Ishikawa (cell line): ENCODE results near the gene UBE2C.

Source experiments
- CEBPB ChIP-seq: IDR thresholded peaks from 2 replicates; pipeline ENCODE4 v1.6.1; 2012
- CREB1 ChIP-seq: IDR thresholded peaks from 2 replicates; pipeline ENCODE4 v1.6.1; 2012; ENCODE audit warnings: low read depth
- EGR1 ChIP-seq: IDR thresholded peaks from 2 replicates; pipeline ENCODE4 v1.6.1; 2012
- EP300 ChIP-seq: IDR thresholded peaks from 2 replicates; pipeline ENCODE4 v1.6.1; 2012; ENCODE audit warnings: borderline replicate concordance
- FOXM1 ChIP-seq: IDR thresholded peaks from 2 replicates; pipeline ENCODE4 v1.6.1; 2012; ENCODE audit warnings: low read depth, borderline replicate concordance
- MAX ChIP-seq: IDR thresholded peaks from 2 replicates; pipeline ENCODE4 v1.6.1; 2012
- NFIC ChIP-seq: IDR thresholded peaks from 2 replicates; pipeline ENCODE4 v1.6.1; 2012
- RAD21 ChIP-seq: IDR thresholded peaks from 2 replicates; pipeline ENCODE4 v1.6.1; 2012; ENCODE audit warnings: low read depth
- REST ChIP-seq: IDR thresholded peaks from 2 replicates; pipeline ENCODE4 v1.6.1; 2012; ENCODE audit warnings: low read depth, mild to moderate bottlenecking
- TAF1 ChIP-seq: IDR thresholded peaks from 2 replicates; pipeline ENCODE4 v1.6.1; 2012; ENCODE audit warnings: low read depth, mild to moderate bottlenecking
- TCF12 ChIP-seq: IDR thresholded peaks from 2 replicates; pipeline ENCODE4 v1.6.1; 2012; ENCODE audit warnings: low read depth
- TEAD4 ChIP-seq: IDR thresholded peaks from 2 replicates; pipeline ENCODE4 v1.6.1; 2012
- USF1 ChIP-seq: IDR thresholded peaks from 2 replicates; pipeline ENCODE4 v1.6.1; 2012
- YY1 ChIP-seq: IDR thresholded peaks from 2 replicates; pipeline ENCODE4 v1.6.1; 2012; ENCODE audit warnings: low read depth
- ZBTB7A ChIP-seq: IDR thresholded peaks from 2 replicates; pipeline ENCODE4 v1.6.1; 2012; ENCODE audit warnings: low read depth

Gene UBE2C

GRCh38 chr20:45836841-45837240, 24.4 kb downstream of the UBE2C start:
- TF ChIP-seq EGR1 (no peak), MAX (no peak), USF1 (no peak), YY1 (no peak), FOXM1 (no peak), EP300 (no peak), TAF1 (no peak), NFIC (no peak), RAD21 (no peak), ZBTB7A (no peak), REST (no peak), TCF12 (no peak), CEBPB (no peak), TEAD4 (no peak)

- no peak for TF ChIP-seq ZBTB7A
- TF ChIP-seq FOXM1, result no peak
- TF ChIP-seq TAF1, result no peak
- no peak for TF ChIP-seq CEBPB
These were observed 28.3 kb downstream of the UBE2C start for GRCh38 chr20:45840700-45841198.

- no peak for TF ChIP-seq RAD21
- no peak for TF ChIP-seq CREB1
- TF ChIP-seq EGR1, result no peak
- TF ChIP-seq NFIC, result no peak
- TF ChIP-seq CEBPB, result no peak
- TF ChIP-seq TEAD4, result no peak
- TF ChIP-seq REST, result no peak
- no peak for TF ChIP-seq ZBTB7A
- TF ChIP-seq MAX, result no peak
These were observed 29.1 kb downstream of the UBE2C start for GRCh38 chr20:45841407-45842129.

GRCh38 chr20:45842169-45842812, 29.8 kb downstream of the UBE2C start:
- TF ChIP-seq NFIC (no peak), YY1 (no peak), REST (no peak), EGR1 (no peak), RAD21 (no peak), CREB1 (no peak), TAF1 (no peak), FOXM1 (no peak), TEAD4 (no peak), TCF12 (no peak), MAX (no peak), EP300 (no peak), ZBTB7A (no peak), CEBPB (no peak), USF1 (no peak)
